Skeletal muscle cell (primary cell): ENCODE measurements around the gene SEBOX.
A peak's percentile ranks its signal among the peaks of the same experiment; 100 is the strongest.

ENCODE experiments used
- DNase-seq: peaks from one replicate; pipeline ENCODE4 v3.0.0-alpha.2; 2010; ENCODE audit warnings: low read depth
- H3K4me3 ChIP-seq: 2 replicates; pipeline ENCODE4 v1.5.1; 2011; ENCODE audit warnings: low read depth, mild to moderate bottlenecking, control low read depth, low read length, moderate library complexity

Gene SEBOX

DNA sequence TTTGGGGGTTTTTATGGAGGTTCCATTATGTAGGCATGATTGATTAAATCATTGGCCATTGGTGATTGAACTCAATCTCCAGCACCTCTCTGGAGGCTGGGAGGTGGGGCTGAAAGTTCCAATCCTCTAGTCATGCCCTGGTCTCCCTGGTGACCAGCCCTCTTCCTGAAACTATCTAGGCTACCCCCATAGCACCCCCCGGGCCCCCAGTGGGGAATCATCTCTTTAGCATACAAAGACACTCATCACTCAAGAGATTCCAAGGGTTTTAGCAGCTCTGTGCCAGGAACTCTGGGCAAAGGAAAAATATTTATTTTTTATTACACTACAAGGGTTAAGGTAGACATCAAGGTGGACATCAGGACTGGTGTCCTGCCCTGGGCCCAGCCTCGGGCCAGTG is 30.4 kb upstream of the SEBOX start:
- DNase-seq: no peak
- no peak overlapping the region for H3K4me3 ChIP-seq

DNA sequence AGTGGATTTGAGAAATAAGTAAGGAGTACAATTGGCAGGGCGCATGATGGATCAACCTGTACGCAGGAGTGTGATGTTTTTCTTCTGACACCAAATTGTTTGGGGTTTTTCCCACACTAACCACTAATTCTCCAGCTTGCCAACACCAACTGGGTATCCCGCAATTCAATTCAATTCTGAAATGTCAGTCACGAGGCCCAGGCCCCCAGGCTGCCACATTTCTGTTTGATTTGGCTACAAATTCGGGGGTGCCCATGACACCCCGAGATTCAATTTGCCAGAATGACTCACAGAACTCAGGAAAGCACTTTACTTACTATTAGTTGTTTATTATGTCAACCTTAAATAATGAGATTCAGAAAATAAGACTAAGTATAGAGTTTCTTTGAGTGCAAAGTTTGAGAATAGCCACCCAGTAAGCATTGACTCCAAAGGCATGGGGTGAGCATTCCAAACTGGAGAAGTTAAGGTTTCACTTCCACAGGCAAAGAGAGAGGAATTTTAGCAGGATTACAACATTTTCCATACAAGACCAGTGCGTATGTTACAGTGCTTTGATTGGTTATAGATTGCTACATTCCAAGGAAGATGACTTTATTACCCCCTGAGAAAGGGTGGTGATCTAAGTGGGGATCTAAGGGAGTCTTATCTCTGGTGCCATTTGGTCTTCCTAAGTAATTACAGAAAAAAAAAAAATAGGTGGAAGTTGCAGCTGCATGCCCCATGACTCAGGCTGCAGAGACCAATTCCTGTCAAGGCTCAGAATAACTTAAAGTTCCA is 29.5 kb upstream of the SEBOX start:
- no peak overlapping the region for H3K4me3 ChIP-seq
- no peak for DNase-seq

DNA sequence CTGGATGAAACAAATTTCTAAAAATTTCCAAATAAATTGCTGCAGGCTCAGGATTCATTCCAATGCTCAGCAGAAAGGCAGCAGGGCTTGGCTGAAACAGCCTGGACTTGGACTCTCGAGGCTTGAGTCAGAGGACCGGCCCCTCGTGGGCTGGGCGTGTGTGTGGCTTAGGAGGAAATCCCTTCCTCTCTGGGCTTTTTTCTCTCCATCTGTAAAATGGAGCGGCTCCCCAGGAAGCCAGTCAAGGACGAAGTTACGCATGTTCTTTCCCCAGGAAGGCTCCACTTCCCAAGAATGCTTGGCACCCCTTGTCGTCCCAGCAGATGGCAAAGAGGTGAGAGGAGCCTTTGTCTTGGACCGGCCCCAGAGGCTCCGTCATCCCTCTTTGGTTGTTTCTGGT is 27.5 kb upstream of the SEBOX start:
- no peak overlapping the region for H3K4me3 ChIP-seq
- DNase-seq: no peak

DNA sequence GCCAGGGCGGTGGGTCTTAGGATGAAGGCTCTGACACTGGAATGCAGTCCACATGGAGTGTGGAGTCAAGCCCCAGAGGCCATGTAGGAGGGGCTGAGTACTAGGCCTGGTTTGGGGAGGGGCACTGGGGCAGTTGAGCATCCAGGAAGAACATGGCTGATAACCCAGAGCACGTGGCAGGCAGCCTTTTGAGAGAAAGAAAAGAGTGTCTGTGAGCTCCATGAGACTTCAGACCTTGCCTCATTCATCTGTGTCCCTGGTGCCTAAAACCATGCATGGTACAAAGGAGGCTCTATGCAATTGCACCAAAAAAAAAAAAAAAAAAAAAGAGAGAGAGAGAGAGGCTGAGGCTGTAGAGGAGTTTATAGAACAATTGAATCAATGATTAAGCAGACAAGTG is 26.4 kb upstream of the SEBOX start:
- no peak overlapping the region for H3K4me3 ChIP-seq
- no peak for DNase-seq

DNA sequence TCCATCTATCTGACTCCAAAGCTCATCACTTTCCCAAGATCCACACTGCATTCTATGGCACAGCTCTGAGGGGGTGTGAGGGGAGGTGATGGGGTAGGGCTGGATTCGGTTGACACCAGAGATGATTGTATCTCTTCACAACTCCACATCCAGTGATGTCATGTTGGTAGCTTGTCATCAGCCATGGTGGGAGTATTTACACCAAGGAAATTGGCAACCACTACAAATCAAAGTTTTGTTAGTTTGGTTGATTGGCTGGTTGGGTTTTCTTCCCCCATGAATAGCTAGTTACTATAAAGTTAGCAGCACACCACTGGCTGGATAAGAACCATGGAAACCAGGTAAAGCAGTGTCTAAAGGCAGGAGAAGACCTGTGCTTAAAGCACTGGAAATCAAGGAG is 26.0 kb upstream of the SEBOX start:
- no peak for DNase-seq
- no peak overlapping the region for H3K4me3 ChIP-seq

DNA sequence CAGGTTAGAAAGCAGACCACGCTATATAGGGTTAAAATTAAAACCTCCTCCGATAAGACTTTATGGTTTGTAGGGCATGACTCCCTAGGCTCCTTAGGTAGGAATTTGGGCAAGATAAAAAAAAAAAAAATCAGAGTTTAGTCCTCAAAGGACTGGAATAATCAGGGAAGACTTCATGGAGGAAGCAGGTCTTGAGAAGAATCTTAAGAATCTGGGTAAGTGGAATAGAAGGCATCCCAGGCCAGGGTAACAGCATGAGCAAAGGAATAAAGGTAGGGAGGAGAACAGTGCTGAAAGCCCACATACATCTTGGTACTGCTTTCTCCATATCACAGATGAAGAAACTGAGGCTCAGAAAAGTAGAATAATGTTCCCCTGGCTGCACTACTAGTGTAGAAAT is 25.6 kb upstream of the SEBOX start:
- no peak for DNase-seq
- no peak overlapping the region for H3K4me3 ChIP-seq

DNA sequence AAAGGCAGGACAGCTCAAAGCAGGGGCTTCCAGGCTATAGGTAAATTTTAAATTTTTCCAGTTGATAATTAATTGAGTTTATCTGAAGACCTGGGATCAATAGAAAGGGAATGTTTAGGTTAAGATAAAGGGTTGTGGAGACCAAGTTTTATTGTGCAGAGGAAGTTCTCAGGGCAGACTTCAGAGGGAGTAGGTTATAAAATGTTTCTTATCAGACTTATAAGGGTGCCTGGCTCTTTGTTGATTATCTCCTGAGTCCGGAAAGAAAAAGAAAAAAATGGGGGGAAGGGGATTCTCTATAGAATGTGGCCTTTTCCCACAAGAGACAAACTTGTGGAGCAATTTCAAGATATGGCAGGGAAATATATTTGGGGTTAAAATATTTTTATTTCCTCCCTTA is 25.1 kb upstream of the SEBOX start:
- no peak for DNase-seq
- H3K4me3 ChIP-seq: no peak overlapping the region

DNA sequence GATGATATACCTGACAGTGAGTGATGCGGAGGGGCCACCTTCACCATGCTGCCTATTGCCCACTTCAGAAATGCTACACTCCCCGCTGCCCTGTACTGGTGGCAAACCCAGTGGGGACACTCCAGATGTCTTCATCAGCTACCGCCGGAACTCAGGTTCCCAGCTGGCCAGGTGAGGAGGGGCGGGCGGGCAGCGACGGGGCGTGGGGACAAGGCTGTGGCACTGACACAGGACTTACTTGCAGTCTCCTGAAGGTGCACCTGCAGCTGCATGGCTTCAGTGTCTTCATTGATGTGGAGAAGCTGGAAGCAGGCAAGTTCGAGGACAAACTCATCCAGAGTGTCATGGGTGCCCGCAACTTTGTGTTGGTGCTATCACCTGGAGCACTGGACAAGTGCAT is 23.1 kb upstream of the SEBOX start:
- H3K4me3 ChIP-seq: no peak overlapping the region
- no peak for DNase-seq

DNA sequence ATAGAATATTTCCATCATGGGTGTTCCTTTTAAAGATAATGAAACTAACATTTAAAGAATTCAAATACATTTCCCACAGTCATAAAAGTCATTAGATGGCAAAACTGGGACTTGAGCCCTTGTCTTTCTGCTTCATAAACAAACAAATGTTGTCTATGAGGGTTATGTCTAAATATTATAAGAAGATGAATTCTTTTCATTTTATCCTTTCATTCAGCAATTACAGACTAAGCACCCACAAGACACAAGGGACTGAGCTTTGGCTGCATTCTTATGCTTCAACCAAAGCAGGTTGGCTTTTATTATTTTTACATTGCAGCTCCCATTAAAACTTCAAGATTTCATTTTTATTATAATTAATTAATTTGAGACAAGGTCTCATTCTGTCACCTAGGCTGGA is 21.4 kb upstream of the SEBOX start:
- DNase-seq: no peak
- no peak overlapping the region for H3K4me3 ChIP-seq

DNA sequence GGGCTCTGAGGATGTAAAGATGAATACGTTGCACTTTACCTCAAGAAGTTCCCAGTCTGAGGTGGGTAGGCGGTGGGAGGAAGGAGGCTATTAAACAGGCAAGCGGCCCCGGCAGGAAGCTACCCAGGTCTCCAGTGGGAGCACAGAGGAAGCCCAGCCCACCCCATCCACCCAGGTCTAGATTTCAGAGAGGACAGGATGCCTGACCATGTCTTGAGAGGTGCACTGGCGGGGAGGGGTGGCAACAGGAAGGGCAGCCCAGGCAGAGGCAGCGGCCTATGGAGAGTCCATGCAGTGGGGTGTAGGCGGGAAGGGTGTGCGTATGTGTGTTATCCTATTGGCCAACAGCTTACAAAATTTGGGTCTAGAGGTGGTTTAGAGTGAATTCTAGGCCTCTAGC is 20.4 kb upstream of the SEBOX start:
- DNase-seq: no peak
- H3K4me3 ChIP-seq: no peak overlapping the region

DNA sequence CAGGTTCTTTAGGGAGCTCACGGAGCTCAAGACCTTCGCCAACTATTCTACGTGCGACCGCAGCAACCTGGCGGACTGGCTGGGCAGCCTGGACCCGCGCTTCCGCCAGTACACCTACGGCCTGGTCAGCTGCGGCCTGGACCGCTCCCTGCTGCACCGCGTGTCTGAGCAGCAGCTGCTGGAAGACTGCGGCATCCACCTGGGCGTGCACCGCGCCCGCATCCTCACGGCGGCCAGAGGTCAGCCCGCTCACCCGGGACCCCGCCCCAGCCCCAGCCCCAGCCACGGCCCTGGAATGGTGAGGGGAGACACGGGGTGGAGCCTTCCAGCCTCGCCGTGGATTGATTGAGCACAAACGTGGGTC is 20.0 kb upstream of the SEBOX start:
- H3K4me3 ChIP-seq: no peak overlapping the region
- DNase-seq: no peak

DNA sequence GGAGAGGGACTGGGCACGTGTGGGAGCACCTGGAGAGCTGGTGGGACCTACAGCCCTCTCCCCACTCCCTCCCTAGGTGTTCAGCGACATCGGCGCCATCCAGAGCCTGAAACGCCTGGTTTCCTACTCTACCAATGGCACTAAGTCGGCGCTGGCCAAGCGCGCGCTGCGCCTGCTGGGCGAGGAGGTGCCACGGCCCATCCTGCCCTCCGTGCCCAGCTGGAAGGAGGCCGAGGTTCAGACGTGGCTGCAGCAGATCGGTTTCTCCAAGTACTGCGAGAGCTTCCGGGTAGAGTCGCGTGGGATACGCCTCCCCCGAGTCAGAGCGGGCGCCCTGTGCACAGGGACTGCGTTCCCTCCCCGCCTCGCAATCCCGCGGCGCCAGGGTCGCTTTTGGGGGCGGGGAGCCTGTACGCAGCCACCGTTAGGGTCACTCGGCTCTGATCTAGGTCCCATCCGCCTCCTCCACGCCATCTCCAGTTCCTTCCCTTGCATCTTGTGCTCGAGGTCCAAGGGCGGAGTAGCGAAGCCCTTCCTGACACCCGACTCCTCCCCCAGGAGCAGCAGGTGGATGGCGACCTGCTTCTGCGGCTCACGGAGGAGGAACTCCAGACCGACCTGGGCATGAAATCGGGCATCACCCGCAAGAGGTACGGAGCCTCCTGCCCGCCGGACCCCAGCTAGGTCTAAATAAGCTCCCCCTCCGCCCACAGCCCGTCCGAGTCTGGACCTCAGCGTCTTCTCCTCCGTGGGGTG is 19.5 kb upstream of the SEBOX start:
- no peak for DNase-seq
- H3K4me3 ChIP-seq: peak overlapping the region; percentile 25

DNA sequence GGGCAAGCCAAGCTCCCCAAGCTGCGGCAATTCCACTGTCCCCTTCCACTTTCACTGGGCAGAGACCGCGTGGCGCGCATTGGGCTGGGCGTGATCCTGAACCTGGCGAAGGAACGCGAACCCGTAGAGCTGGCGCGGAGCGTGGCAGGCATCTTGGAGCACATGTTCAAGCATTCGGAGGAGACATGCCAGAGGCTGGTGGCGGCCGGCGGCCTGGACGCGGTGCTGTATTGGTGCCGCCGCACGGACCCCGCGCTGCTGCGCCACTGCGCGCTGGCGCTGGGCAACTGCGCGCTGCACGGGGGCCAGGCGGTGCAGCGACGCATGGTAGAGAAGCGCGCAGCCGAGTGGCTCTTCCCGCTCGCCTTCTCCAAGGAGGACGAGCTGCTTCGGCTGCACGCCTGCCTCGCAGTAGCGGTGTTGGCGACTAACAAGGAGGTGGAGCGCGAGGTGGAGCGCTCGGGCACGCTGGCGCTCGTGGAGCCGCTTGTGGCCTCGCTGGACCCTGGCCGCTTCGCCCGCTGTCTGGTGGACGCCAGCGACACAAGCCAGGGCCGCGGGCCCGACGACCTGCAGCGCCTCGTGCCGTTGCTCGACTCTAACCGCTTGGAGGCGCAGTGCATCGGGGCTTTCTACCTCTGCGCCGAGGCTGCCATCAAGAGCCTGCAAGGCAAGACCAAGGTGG is 16.3 kb upstream of the SEBOX start:
- DNase-seq: no peak
- H3K4me3 ChIP-seq: no peak overlapping the region

DNA sequence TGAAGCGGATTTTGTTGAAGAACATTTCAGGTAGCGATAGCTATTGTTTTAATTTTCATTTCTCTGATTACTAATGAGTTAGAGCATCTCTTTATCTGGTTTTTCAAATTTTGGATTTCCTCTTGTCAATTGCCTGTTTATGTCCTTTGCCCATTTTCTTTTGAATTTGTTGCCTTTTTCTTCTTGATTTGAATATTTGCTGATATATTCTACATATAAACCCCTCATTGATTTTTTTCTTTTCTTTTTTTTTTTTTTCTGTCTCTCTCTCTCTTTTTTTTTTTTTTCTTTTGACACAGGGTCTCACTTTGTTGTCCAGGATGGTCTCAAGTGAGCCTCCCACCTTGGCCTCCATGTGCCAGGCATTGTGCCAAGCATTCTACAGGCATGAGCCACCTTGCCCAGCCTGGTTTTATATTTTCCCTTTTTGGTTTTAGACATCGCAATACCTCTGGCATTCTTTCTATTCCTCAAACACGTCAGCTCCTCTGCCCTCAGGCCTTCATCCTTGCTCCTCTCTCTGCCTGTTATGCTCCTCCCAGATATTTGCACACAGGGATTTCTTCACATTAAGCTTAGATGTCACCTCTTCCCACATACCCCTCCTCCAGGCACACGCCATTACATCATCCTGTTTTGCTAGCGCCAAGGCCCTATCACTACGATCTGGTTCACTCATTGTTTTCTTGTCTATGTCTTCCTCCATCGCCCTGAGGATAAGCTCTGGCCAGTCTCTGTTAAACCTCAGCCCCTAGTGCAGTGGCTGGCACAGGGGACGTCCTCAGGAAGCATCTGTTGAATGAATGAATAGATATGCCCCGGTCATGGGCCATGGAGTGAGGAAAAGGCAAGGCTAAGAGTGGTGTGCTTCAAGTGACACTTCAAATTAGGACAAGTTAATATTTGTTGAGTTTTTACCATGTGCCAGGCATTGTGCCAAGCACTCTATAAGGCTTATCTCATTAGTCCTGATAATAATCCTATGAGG is 15.1 kb upstream of the SEBOX start:
- no peak for DNase-seq
- H3K4me3 ChIP-seq: no peak overlapping the region

DNA sequence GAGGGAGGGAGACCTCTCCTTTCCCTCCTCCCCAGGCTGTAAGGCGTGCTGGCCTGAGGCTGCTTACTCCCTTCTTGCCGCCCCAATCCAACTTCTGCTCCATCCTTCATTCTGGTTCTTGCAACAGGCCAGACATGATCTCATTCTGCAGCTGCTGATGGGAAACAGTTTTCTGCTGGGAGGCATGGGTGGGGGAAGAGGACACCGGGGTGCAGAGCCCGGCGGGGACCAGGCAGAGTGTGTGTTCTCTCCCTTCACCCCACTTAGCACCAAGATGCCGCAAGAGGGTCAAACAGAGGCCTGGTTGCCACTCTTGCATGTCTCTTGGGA is 7.9 kb upstream of the SEBOX start:
- DNase-seq: no peak
- H3K4me3 ChIP-seq: peak overlapping the region; percentile 71

DNA sequence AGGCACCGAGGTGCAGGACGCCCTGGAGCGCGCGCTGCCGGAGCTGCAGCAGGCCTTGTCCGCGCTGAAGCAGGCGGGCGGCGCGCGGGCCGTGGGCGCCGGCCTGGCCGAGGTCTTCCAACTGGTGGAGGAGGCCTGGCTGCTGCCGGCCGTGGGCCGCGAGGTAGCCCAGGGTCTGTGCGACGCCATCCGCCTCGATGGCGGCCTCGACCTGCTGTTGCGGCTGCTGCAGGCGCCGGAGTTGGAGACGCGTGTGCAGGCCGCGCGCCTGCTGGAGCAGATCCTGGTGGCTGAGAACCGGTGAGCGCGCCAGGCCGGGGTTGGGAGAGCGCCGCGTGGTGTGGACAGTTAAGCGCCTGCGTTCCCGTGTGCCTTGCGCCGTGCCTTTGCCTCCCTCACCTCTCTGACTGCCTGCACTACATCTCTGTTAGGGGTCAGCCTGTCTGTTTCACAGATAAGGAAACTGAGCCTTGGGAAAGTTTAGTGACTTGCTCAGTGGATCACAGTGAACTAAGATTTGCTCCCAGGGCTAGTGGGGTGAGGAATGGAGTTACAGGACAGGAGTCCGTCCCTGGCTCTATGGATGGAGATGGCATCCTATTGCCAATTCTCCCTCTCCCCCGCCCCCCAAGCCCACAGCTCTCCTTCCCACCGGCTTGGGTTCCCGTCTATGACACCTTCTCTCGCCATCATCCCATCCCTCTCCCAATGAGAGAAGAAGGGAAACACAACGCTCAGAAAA is 7.4 kb upstream of the SEBOX start:
- H3K4me3 ChIP-seq: peak overlapping the region; percentile 71

DNA sequence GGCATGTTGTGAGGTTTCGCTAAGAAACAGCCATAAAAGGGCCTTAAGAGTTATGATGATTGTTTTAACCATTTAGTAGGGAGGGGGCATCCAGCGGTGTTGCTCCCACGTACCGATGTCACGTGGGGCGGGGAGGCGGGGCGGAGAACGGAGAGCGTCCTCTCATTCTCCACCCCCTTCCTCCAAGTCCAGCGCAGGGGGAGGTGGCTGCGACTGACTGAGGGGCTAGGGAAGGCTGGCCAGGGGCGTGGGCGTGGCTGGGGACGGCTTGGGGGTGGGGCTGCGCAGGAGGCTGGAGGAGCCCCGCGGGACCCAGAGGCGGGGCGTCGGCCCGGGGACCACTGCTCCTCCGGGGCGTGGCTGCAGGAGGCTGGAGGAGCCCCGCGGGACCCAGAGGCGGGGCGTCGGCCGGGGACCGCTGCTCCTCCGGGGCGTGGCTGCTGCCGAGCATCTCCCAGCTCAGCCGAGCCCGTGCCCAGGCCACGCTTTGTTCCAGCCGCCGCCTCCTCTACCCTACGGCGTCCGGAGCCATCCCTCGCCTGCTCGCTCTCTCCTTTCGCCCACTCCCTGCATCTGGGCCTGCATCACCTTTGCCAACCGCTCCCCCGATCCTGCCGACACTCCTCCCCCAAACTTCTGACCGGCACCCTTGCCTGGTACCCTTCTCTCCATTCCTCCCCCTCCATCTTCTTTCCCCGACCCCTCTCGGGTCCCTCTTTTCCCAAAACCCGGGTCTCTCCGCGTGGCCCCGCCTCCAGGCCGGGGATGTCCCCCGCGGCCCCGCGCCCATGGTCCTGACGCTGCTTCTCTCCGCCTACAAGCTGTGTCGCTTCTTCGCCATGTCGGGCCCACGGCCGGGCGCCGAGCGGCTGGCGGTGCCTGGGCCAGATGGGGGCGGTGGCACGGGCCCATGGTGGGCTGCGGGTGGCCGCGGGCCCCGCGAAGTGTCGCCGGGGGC is 6.5 kb upstream of the SEBOX start, which contains the start of gene SARM1:
Gene SARM1, plus strand, starts transcription at position 450 of the 958 bp plus-strand sequence. Its CDS starts 339 bp downstream, at position 789.
- H3K4me3 ChIP-seq: peak within 1 kb of the TSS; percentile 71
- DNase-seq: peak; percentile 67

More for the DNA sequence above, 7.4 kb upstream of the SEBOX start:
- no peak for DNase-seq

DNA sequence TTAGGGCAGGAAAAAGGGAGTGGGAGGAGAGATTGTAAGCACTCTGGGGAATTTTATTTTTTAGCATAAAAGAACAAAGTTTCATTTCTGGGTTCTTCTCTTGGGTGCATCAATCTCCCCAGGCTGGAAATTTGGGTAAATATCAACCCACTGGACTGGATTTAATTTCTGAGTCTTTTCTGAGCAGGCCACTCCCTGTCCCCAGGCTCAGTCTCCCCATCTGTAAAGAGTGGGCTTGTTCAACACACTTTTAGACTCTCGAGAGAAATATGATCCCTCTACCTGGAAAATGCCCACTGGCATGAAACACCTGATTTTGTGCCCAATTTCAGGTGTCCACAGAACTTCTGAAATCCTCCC is 5.7 kb upstream of the SEBOX start:
- H3K4me3 ChIP-seq: peak overlapping the region; percentile 71
- DNase-seq: no peak
